ENCODE data around the gene RND3. TPM values are rescaled to one million over a fixed set of nuclear protein-coding genes. Genes with fewer than 3 reads are reported as not detected.

RND3 gene
- total and polyA plus RNA-seq, 9 of the 15 experiments (the other 6 are each of a cell fraction or from before 2014, with no cell fraction given) = 0.22 to 0.64 (median 0.29) TPM; not detected in 4

DNA sequence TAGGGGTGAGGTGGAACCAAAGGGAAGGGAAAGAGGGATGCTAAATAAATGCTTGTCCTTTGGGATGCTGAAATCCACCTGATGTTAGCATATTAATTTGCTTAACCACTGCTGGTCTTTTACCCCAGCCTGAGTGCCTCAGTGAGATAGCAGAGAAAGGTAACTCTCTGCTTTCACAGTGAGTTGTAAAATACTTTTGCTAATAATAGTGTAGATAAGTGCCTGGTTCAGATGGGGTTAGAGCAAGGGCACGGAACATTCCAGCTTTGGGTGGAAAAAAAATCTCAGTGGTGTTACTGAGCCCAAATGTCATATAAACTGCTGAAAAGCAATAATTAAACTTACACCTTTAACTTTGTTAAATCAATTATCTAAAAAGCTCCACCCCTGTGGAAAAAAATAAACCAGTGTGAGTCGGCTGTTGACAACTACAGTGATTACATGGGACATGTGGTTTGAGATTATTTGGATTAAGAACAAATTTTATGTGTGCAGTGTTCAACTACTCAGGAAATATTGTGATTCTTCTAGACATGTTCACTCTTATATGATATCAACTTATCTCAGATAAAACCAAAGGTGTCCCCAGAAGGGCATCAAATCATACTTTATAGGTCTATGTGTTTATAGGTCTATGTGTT, 21.1 kb upstream of the RND3 start:
- Histone ChIP-seq H3K9me3 (replicated peaks; ENCODE audit: control insufficient read depth, insufficient read depth, low read depth, low read length) (no peaks in the 10 kb centered on the region), H3K36me3 (ENCODE audit: control insufficient read depth, insufficient read depth, low read length) (no peaks in the 10 kb centered on the region), H3K27me3 (ENCODE audit: control insufficient read depth in 2 of 2, insufficient read depth in 2 of 2, low read length in 2 of 2) (no peaks in the 10 kb centered on the region), H3K27ac (ENCODE audit: extremely low read depth, low read depth, low read length) (no peak overlapping the region), H3K4me1 (replicated peaks in 1 of 2; ENCODE audit: control insufficient read depth in 2 of 2, insufficient read depth in 2 of 2, low read length in 2 of 2) (no peaks in the 10 kb centered on the region), H3K4me3 (no peak overlapping the region), H3K9ac (ENCODE audit: insufficient read depth in 1 of 2, low read depth in 2 of 2, low read length in 2 of 2) (no peak overlapping the region), H3K9me1 (ENCODE audit: control insufficient read depth, insufficient read depth, low read length) (no peaks in the 10 kb centered on the region), H4K20me1 (replicated peaks; ENCODE audit: control insufficient read depth, insufficient read depth, low read length) (no peaks in the 10 kb centered on the region), H3K4me2 (ENCODE audit: insufficient read depth, low read length) (no peak overlapping the region), H3K79me2 (ENCODE audit: control insufficient read depth, insufficient read depth, low read length) (no peaks in the 10 kb centered on the region), H2AFZ (ENCODE audit: low read depth, low read length) (no peak overlapping the region)
- in situ Hi-C loops (cut with MboI) = no loop called here
- ATAC-seq (no peak), FAIRE-seq (no peak), DNase-seq (ENCODE audit: extremely low read depth in 1 of 4, low spot score in 3 of 4) (no peak)
- intact Hi-C loops (cut with micrococcal nuclease) = no loop called here
- POLR2A ChIA-PET = no interaction called here
- CTCF ChIA-PET (ENCODE audit: low intra/inter-chr PET ratio) = no interaction called here
- BruUV-seq (replicated peaks) = no TSS peak
- TF ChIP-seq SMARCA4 (IDR thresholded peaks at IDR 0.05) (no peak), ZSCAN29 (IDR thresholded peaks at IDR 0.05) (no peak), YY1 (IDR thresholded peaks at IDR 0.05; ENCODE audit: borderline replicate concordance in 1 of 3, control insufficient read depth in 1 of 3, extremely low read depth in 1 of 3, insufficient read depth in 3 of 3, insufficient read length in 1 of 3, insufficient replicate concordance in 2 of 3, low read depth in 1 of 3, low read length in 2 of 3) (no peak), SMAD2 (IDR thresholded peaks at IDR 0.05; ENCODE audit: low read depth, low read length) (no peak), NR3C1 (CRISPR knock-in tag; IDR thresholded peaks at IDR 0.05) (no peak), ZNF57 (CRISPR knock-in tag; IDR thresholded peaks at IDR 0.05) (no peak)
- TF ChIP-seq, protein P1, sequence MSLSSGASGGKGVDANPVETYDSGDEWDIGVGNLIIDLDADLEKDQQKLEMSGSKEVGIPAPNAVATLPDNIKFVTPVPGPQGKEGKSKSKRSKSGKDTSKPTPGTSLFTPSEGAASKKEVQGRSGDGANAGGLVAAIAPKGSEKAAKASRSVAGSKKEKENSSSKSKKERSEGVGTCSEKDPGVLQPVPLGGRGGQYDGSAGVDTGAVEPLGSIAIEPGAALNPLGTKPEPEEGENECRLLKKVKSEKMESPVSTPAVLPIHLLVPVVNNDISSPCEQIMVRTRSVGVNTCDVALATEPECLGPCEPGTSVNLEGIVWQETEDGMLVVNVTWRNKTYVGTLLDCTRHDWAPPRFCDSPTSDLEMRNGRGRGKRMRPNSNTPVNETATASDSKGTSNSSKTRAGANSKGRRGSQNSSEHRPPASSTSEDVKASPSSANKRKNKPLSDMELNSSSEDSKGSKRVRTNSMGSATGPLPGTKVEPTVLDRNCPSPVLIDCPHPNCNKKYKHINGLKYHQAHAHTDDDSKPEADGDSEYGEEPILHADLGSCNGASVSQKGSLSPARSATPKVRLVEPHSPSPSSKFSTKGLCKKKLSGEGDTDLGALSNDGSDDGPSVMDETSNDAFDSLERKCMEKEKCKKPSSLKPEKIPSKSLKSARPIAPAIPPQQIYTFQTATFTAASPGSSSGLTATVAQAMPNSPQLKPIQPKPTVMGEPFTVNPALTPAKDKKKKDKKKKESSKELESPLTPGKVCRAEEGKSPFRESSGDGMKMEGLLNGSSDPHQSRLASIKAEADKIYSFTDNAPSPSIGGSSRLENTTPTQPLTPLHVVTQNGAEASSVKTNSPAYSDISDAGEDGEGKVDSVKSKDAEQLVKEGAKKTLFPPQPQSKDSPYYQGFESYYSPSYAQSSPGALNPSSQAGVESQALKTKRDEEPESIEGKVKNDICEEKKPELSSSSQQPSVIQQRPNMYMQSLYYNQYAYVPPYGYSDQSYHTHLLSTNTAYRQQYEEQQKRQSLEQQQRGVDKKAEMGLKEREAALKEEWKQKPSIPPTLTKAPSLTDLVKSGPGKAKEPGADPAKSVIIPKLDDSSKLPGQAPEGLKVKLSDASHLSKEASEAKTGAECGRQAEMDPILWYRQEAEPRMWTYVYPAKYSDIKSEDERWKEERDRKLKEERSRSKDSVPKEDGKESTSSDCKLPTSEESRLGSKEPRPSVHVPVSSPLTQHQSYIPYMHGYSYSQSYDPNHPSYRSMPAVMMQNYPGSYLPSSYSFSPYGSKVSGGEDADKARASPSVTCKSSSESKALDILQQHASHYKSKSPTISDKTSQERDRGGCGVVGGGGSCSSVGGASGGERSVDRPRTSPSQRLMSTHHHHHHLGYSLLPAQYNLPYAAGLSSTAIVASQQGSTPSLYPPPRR (CRISPR knock-in tag; IDR thresholded peaks at IDR 0.05; ENCODE audit: borderline replicate concordance) = no peak
- TF ChIP-seq, protein P2, sequence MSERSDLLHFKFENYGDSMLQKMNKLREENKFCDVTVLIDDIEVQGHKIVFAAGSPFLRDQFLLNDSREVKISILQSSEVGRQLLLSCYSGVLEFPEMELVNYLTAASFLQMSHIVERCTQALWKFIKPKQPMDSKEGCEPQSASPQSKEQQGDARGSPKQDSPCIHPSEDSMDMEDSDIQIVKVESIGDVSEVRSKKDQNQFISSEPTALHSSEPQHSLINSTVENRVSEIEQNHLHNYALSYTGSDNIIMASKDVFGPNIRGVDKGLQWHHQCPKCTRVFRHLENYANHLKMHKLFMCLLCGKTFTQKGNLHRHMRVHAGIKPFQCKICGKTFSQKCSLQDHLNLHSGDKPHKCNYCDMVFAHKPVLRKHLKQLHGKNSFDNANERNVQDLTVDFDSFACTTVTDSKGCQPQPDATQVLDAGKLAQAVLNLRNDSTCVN (CRISPR knock-in tag; IDR thresholded peaks at IDR 0.05) = no peak
- 0% methylated on average over 2 of the region's 2 CpGs for WGBS (ENCODE audit: insufficient coverage, low coverage, missing lambda C conversion rate)
